HG02678 (cell line): ENCODE data around the gene SIRPA.

Experiments used
- ATAC-seq: cut with Tn5 transposase; IDR thresholded peaks from one replicate; pipeline ENCODE4 v1.9.1; 2021; ENCODE audit warnings: mild to moderate bottlenecking, moderate library complexity; ENCODE audit not compliant: unreplicated experiment

The SIRPA gene

GRCh38 chr20:1979106-1979778, 84.0 kb downstream of the SIRPA start:
- ATAC-seq: no peak

GRCh38 chr20:1982686-1983085, 87.5 kb downstream of the SIRPA start:
- ATAC-seq: no peak

GRCh38 chr20:1983301-1983700, 88.1 kb downstream of the SIRPA start:
- ATAC-seq: no peak

GRCh38 chr20:1987826-1988225, 92.6 kb downstream of the SIRPA start:
- ATAC-seq: no peak
